ENCODE measurements around the gene PRKCA.

PRKCA gene

GRCh38 chr17:66720027-66720426, 417.6 kb downstream of the PRKCA start:
- H3K36me3 ChIP-seq (ENCODE audit: control insufficient read depth, low read length) = no peaks in the 10 kb centered on the region
- H3K4me3 ChIP-seq (ENCODE audit: low read length) = no peak overlapping the region
- no peaks in the 10 kb centered on the region for H3K79me2 ChIP-seq (ENCODE audit: control insufficient read depth, low read length)
- H3K27ac ChIP-seq (ENCODE audit: low read depth, low read length) = no peak overlapping the region
- no peak overlapping the region for H3K4me2 ChIP-seq (ENCODE audit: low read length)
- H3F3A ChIP-seq (ENCODE audit: control insufficient read depth, insufficient read depth) = no peaks in the 10 kb centered on the region
- no peaks in the 10 kb centered on the region for H3K9me2 ChIP-seq (replicated peaks; ENCODE audit: control insufficient read depth, low read length)
- H3K4me1 ChIP-seq (ENCODE audit: control insufficient read depth, low read length) = peaks cover 5% of the 10 kb centered on the region; the same call in 1 of the 2 replicates
- H3K9me3 ChIP-seq (ENCODE audit: control insufficient read depth, insufficient read depth, low read length) = no peaks in the 10 kb centered on the region
- H3K27me3 ChIP-seq (ENCODE audit: control insufficient read depth, low read length) = no peaks in the 10 kb centered on the region
- TF ChIP-seq EZH2phosphoT487 (IDR thresholded peaks at IDR 0.05; ENCODE audit: borderline replicate concordance, low read length) (no peak), CTCF (IDR thresholded peaks at IDR 0.05; ENCODE audit: low read depth, low read length, poor library complexity, severe bottlenecking) (no peak)
- H4K20me1 ChIP-seq (ENCODE audit: control insufficient read depth, insufficient read depth, low read depth, low read length) = no peaks in the 10 kb centered on the region

DNA sequence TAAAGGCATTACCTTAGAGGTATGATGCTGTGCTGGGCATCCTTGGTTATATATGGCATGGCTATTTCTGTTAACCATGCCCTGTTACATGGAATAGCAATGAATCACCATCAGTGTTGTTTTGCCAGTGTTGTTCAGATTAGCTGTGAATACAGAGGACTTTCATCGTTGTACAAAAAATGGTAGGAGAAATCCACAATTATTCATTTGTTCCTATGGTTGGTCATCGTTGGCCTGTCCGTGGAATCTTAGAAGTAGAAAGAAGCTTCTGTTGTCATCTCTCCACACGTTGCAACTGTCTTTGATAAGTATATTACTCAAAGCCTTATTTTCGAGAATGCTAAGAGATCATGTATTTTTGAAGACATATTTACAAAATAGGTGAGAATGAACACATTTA, 418.2 kb downstream of the PRKCA start:
- TF ChIP-seq CTCF (IDR thresholded peaks at IDR 0.05; ENCODE audit: low read depth, low read length, poor library complexity, severe bottlenecking) (no peak), EZH2phosphoT487 (IDR thresholded peaks at IDR 0.05; ENCODE audit: borderline replicate concordance, low read length) (no peak)
- Histone ChIP-seq H4K20me1 (ENCODE audit: control insufficient read depth, insufficient read depth, low read depth, low read length) (no peaks in the 10 kb centered on the region), H3K79me2 (ENCODE audit: control insufficient read depth, low read length) (no peaks in the 10 kb centered on the region), H3K4me3 (ENCODE audit: low read length) (no peak overlapping the region), H3K9me2 (replicated peaks; ENCODE audit: control insufficient read depth, low read length) (no peaks in the 10 kb centered on the region), H3K36me3 (ENCODE audit: control insufficient read depth, low read length) (no peaks in the 10 kb centered on the region), H3K27ac (ENCODE audit: low read depth, low read length) (no peak overlapping the region), H3F3A (ENCODE audit: control insufficient read depth, insufficient read depth) (no peaks in the 10 kb centered on the region), H3K4me1 (ENCODE audit: control insufficient read depth, low read length) (peaks cover 5% of the 10 kb centered on the region; the same call in 1 of the 2 replicates), H3K27me3 (ENCODE audit: control insufficient read depth, low read length) (no peaks in the 10 kb centered on the region), H3K9me3 (ENCODE audit: control insufficient read depth, insufficient read depth, low read length) (no peaks in the 10 kb centered on the region), H3K4me2 (ENCODE audit: low read length) (no peak overlapping the region)

DNA sequence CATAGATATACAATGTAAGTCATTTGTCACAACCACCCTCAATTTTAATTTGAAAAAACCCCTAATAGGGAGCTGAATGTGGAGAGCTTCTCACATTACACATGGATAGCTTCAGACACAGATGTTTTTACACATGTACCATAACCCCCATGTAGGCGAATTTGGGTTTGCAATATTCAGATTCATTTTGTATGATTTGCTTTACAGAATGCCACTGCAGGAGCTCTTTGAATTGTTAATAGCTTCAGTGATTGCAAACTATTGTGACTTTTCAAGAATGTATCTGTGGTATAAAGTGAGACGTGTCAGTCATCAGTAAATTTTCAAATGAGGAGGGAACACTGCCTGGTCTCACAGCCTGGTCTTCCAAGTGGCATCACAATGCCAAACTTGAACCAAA, 419.9 kb downstream of the PRKCA start:
- H3K9me3 ChIP-seq (ENCODE audit: control insufficient read depth, insufficient read depth, low read length) = no peaks in the 10 kb centered on the region
- H3F3A ChIP-seq (ENCODE audit: control insufficient read depth, insufficient read depth) = no peaks in the 10 kb centered on the region
- H3K9me2 ChIP-seq (replicated peaks; ENCODE audit: control insufficient read depth, low read length) = no peaks in the 10 kb centered on the region
- no peak for TF ChIP-seq EZH2phosphoT487 (IDR thresholded peaks at IDR 0.05; ENCODE audit: borderline replicate concordance, low read length)
- no peak for TF ChIP-seq CTCF (IDR thresholded peaks at IDR 0.05; ENCODE audit: low read depth, low read length, poor library complexity, severe bottlenecking)
- no peaks in the 10 kb centered on the region for H3K79me2 ChIP-seq (ENCODE audit: control insufficient read depth, low read length)
- no peaks in the 10 kb centered on the region for H3K27me3 ChIP-seq (ENCODE audit: control insufficient read depth, low read length)
- no peak overlapping the region for H3K4me3 ChIP-seq (ENCODE audit: low read length)
- H3K27ac ChIP-seq (ENCODE audit: low read depth, low read length) = no peak overlapping the region
- no peaks in the 10 kb centered on the region for H3K36me3 ChIP-seq (ENCODE audit: control insufficient read depth, low read length)
- H3K4me1 ChIP-seq (ENCODE audit: control insufficient read depth, low read length) = peaks cover 3% of the 10 kb centered on the region; the same call in 1 of the 2 replicates
- no peak overlapping the region for H3K4me2 ChIP-seq (ENCODE audit: low read length)
- no peaks in the 10 kb centered on the region for H4K20me1 ChIP-seq (ENCODE audit: control insufficient read depth, insufficient read depth, low read depth, low read length)

Data from DOHH2 (cell line).